GM21381 (cell line): ENCODE results near the gene WDR86.

Source experiments
- ATAC-seq: cut with Tn5 transposase; IDR thresholded peaks from one replicate; pipeline ENCODE4 v1.9.1; 2021; ENCODE audit warnings: mild to moderate bottlenecking, moderate library complexity; ENCODE audit not compliant: unreplicated experiment

The WDR86 gene

DNA sequence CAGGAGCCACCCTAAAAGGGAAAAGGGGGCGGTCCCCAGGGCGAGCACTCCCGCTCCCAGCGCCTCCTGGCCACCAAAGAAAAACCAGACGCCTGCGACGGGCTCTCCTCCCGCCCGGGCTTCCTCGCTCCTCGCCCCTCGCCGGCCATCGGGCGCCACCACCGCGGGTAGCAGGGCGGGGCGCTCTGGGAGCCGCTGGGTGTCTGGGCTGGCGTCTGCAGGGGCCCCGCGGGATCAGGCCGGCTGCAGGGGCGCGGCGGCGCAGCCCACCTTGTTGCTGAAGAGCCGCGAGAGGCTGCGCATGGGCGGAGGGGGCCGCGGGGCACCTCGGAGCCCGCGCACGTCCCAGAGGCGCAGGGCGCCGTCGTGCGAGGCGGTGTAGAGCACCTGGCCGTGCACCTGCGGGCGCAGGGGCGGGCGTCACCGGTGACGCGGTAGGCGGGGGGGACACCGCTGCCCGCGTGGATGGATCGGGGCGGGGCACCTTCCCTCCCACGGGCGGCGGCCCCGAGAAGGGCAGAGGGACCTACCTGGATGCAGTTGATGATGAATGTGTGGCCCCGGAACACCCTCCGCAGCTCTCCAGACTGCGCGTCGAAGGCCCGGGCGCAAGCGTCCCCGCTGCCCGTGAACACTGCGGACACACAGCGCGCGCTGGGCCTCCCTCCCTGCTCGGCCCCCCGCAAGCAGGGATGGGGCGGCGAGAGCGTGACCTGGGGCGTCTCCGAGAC, 28.3 kb downstream of the WDR86 start:
- no peak for ATAC-seq

DNA sequence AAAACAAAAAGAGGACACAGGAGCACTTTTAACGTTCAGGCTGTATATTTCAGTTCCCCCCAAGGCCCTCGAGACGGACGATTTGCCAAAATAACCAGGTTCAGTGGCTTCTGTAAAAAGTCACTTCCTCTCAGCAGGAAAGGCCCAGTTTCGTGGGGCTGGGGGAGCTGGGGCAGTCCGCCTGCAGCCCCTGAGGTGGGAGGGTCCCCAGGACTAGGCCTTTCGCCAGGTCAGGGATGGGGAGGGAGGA, 28.8 kb downstream of the WDR86 start:
- no peak for ATAC-seq

DNA sequence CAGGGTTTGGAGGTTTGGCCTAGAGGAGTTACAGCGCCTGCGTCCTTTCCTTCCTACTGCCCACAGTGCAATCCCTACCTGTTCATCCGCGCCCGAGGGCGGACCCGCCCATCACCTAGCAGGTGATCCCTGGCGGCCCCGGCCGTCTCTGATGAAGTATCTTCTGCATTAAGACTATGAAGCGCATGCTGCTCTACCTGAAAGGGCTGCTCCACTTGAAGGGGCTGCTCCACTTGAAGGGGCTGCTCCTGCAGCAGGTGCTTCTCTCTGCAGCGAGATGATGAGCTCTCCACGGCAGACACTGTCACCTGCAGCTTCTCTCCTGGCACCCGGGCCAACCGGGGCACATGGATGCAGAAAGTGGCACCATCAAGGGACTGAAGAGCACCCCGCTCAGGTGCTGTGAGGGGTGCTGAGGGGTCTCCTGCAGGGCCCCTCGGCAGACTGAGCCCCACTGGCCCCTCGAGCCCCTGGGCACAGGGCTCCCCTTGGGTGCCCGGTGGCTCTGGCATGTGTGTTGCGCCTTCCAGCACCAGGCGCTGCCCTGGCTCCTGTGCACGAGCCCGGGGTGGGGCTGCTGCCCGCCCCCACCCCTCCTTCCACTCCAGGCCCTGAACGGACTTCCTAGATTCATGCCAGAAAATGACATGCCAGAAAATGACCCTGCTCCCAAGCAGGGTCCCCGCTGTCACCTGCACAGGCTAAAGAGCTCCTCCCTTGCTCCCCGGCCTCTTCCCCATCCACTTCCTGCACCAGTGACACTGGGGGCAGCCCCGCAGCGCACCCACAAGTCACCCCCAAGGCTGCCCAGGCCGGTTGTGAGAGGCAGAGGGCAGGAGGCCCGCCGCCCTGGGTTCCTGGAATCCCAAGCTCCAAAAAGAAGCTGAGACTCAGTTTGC, 29.4 kb downstream of the WDR86 start:
- ATAC-seq = no peak

DNA sequence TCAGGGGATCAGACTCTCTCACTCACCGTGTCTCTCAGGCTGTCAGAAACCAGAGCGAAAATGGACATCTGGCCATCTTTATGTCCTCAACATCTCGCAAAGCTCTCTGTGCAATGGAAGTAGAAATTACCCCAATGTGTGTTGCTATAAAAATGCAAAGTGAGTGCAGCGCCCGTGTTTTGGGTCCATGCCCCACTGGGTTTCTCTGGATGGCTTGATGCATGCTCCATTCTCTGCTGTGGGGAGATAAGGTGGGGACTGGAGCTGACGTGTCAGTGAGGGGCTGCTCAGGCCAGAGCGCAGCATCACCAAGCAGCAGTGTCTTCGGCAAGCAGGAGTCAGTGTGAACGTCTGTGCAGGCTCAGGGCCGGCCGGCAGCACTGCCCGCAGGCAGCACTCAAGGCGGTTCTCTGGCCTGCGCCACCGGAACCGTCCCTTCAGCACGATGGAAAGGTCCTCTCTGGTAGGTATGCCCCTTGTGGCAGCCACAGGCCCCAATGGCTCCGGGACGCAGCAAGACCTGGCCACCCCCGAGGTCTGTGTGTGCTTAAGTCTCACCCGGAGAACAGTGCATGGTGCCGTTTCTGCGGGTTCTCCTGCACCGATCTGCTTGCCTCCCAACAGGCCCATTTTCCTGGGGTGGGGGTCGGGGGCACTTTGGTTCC, 30.2 kb downstream of the WDR86 start:
- ATAC-seq = no peak

DNA sequence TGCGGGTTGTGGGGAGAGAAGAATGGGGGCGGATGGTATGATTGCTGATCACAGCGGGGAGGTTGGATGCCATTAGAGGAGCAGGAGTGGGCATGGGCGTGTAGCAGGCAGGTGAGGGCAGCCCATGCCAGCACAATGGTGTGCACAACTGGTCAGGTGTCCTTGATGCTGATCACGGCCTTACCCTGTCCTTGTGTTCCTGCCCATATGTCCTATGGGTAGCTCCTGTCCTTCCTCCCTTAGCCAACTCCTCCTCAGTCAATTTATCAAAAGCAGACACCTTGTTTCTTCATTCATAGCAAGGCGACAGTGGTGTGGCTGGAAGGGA, 30.7 kb downstream of the WDR86 start:
- ATAC-seq = no peak

DNA sequence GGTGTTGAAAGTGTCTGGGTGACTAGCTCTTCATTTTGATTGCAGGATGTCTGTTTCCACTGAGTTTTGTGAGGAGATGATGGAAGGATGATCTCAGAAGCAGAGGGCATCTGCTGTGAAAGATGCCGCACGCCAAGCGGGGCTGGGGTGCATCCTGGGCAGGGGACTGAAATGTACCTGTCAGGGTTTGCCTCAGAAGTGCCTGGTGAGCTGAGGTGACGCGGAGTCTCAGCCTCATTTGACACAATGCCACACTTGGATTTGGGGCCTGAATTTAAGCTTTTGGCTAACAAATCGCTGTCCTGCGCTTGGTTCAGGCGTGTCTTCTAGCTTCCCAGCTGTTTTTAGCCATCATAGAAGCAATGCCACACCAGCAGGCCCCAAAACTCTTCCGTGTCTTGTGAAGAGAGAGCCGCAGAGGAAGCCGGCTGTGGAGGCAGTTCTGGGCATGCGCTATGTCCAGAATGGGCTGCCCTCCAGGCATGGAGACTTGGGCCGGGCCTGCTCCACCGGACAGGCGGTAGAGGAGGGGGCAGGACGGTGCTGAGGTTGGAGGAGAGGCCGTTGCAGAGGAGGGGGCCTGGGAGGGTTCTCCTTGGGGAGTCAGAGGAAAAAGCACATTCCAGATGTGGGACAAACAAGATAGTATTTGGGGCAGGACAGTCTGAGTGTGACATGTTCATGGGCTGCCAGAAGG, 31.2 kb downstream of the WDR86 start:
- no peak for ATAC-seq

DNA sequence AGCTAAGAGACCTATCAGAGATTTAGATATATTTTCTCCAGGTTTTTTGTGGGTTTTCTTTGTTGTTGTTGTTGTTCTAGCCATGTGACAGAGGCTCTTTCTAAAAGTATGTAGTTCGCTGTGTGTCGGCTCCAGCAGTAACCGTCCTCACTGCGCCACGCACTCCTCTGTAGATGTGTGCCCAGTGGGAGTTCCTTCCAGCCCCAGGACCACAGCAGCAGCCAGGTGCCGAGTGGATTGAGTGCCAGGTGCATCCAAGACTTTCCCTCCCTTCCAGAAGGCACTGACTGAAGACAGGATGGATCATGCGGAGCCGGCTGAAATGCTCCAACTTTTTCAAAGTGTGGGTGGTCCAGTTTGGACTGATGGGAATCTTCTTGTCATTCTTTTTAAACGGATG, 31.8 kb downstream of the WDR86 start:
- no peak for ATAC-seq

DNA sequence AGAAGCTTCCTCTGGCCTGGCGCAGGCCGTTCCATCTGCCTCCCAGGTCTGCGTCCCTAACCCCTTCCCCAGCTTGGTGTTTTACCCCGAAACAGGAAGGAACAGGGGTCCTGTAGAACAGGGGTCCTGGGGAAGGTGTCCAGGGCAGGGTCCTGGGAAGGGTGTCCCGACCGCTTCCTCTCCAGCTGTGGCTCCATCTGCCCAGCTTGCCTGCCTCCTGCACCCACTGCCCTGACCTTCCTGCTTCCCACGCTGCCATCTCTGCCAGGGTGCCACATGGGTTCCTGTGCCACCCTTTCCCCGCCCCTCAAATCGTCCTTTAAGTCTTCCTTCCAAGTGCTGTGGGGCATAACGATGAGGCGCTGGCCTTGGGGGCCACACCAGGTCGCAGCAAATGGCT, 32.4 kb downstream of the WDR86 start:
- ATAC-seq = no peak

DNA sequence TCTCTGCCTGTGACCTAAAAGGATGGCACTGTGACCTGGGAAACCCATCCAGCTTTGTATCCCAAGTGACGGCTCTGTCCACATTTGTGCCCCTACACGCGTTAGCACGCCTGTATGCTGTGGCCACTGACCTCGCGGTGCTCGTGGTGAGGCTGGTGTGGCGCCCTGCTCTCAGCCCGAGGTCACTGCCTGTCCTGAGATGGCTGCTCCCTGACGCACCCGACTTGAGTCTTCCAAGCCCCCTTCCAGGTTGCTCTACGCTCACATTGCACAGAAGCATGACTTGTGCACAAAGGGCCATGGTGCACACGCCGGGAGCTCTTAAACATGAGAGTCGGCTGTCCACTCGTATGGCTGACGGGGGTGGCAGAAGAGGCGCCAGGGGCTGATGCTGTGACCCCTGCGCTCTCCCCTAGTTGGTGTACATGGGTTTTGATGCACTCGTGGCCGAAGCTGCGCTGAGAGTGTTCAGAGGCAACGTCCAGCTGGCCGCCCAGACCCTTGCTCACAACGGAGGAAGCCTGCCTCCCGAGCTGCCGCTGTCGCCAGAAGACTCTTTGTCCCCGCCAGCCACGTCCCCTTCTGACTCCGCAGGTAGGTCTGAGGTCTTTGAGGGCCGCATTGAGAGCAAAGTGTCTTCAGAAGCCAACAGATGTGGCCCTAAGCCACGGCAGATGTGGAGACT, 33.5 kb downstream of the WDR86 start:
- ATAC-seq = no peak

DNA sequence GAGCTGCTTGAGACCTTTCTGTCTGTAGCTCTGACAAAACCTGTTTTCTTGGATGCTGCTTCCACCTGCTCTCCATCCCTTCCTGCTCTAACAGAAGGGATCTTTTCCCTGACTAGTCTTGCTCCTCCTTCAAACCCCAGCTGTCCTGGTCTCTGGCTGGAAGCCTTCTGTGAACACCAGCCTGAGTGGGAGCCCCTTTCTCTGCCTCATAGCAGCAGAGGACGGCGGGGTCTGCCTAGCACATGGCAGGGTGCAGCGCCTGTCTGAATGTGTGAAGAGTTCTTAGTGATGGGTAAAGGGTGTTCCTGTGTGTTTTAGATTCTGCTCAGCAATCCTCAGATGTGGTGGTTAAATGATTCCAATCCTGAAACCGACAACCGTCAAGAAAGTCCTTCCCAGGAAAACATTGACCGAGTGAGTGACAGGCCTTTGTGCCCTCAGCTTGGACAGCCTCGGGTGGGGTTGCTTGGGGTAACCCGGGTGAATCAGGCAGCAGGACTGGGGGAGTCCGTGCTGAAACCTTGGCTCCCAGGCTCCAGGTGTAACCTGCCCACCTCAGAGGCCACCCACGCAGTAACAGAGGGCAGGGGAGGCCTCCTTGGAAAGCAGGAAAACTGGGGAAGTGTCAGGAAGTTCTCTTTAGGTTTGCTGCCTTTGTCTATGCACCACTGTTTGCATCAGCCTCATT, 34.2 kb downstream of the WDR86 start:
- ATAC-seq = no peak

DNA sequence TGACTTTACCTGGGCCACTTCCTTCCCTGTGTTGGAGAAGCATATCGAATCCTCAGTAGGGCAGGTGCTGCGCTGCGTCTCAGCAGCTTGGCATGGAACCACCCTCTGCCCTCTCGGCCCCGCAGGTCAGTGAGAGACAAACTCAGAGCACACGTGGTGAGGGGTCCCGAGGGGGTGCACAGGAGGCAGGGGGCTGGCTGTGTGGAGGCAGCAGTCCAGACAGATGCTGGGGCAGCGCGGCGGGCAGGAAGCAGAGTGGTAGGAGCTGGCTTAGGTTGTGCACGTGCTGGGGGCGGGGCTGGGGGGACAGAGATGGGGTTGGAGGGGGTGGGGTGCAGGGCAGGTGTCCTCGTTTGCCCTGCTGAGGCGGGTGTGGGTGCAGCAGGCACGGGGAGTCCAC, 35.1 kb downstream of the WDR86 start:
- no peak for ATAC-seq

DNA sequence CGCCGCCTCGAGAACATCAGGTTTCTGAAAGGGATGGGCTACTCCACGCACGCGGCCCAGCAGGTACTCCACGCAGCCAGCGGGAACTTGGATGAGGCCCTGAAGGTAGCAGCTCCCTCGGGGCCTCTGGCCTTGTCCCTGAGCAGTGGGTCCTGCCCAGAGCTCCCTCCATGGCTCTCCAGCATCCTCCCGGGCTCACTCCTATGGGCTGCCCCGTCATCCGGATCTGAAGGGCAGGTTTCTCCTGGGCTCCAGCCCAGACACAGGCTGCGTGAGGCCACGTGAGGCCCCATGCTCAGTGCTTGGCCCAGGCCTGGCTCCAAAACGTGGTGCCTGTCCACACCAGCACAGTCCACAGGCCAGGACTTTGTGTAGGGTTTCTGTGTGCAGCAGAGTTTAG, 35.7 kb downstream of the WDR86 start:
- no peak for ATAC-seq

DNA sequence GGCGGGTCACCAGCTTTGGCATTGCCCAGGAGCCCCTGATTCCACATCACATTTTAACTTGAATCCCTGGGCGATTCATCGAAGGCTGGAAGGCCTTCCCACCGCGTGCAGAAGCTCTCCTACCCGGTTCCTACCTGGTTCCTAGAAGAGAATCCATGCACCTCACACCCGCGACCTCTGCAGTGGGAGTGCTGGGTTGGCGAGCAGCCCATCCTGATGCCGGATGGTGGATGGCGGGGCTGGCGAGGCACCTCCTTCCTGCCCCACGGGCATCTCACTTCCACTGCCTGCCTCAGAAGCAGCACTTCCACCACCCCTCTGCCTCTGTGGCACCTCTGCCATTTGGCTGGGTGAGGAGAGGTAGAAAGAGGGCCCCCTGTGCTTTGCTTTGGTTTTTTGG, 36.2 kb downstream of the WDR86 start:
- ATAC-seq = no peak

DNA sequence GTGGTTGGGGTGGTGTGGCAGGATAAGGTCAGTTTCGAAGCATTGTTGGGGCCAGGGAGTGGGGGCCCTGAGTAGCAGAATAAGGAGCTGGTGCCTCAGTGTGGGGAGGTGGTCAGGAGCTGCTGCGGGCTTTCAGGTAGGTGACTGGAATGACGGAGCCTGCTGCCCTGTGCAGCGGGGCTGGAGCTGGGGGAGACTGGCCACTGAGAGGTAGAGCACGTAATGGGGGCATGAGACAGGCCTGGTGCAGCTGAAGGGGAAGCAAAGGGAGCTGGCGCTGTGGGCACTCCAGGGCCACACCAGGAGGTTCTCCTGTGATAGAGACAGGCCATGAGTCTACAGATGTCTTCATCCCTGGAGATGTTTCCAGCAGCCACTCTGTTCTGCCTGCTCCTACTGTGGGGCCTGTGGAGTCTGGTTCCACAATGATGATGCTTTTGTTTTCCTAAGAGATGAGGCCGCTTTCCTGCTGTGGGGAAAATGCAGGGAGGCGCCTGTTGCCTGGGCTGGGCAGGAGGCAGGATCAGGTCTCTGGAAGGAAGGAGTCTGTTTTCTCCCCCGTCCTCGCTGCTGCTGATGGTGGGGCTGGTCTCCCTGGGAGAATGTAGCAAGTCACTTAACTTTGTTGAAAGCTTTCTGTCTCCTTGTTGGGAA, 37.1 kb downstream of the WDR86 start:
- ATAC-seq = no peak

DNA sequence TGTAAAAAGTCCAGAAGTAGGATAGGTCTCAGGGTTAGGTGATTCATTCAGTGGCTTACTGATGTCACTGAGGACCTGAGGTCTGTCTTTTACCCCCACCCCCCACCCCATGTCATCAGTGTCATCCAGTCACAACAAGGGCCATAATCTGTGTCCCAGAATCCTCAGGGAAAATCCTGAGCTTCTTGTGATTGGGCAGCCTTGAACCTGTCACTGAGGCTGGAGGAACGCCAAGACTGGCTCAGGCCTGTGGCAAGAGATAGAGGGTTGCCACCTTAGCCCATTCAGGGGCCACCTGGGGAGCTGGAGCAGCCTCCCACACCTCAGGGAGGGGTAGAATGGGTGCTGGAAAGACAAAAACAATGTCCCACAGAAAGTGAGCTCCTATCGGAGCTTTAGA, 38.6 kb downstream of the WDR86 start:
- no peak for ATAC-seq

DNA sequence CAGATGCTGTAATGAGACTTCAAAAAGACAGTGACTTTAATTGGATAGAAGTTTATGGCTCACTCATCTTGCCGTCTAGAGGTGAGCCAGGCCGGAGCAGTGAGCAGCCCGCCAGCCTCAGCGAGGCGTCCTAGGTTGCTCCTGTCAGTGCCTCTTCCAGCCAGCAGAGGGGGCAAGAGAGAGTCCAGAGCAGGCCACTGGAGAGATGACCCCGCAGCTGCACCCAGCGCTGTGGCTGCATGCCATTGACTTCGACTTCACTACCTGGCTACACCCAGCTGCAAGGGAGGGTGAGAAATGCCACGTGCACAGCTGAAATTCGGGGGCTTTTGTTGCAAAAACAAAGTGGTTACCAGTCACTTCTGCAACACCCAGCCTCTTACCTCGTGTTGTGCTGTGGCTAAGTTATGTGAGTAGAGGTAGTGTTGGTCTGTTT, 41.7 kb downstream of the WDR86 start:
- peak; percentile 88 for ATAC-seq

DNA sequence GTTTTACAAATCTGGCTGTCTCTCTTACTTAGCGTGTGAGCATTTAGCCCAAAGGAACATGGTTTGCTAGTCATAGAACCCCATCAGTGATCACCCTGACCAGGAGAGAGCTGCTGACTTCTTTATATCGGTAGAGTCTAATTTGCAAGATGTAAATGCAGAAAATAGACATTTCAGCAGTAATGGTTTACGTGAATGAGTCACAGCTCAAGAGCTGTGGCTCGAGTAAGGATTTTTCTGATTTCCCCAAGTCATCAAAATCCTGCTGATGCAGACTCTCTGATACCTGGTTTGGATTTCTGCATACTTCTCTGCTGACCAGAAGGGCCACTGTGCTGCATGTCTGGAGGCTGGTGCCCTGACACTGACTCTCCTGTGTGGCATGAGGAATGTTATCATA, 42.6 kb downstream of the WDR86 start:
- ATAC-seq = no peak

DNA sequence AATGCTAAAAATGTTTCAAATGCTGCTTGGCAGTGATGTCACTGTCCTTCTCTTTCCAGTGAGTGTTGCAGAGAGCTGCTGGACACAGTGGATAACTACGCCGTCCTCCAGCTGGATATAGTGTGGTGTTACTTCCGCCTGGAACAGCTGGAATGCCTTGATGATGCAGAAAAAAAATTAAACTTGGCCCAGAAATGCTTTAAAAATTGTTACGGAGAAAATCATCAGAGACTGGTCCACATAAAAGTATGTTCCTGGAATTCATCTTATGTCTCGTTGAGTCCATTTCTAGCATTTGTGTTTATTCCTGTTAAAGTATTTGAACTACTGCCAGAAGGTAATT, 43.0 kb downstream of the WDR86 start:
- no peak for ATAC-seq

DNA sequence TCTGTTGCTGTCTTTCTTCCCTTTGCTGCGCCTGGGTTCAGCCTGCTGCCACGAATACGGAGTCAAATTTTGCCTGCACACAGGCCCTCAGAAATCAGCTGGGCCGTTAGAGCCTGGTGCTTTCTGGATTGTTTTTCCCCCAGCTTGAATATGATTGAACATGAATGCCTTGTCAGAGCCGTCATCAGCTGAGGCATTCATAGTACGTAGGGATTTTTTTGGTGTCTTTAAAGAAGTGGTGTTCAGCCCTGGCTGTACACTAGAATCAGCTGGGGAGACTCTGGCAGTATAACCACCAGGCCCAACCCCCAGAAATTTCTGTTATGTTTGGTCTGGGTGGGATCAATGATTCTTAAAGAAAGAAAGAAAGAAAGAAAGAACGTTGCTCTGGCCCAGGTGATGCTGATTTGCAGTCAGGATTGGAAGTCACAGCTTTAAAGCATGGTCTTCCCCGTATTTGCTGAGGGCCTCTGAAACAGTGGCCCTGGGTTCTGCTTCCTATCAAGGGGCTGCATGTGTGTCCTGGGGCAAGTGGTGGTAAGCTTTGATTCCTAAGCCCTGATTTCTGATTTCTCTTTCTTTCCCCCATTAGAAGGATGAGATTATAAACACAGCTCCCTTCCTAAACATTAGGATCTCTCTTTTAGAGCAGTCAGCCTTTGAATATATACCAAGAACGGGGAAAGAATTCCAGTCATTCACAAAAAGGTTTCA, 43.5 kb downstream of the WDR86 start:
- no peak for ATAC-seq
